AG09319 (cell line): ENCODE data around the gene GOT1.

Experiments used
- DNase-seq: peaks from one replicate; pipeline ENCODE4 v3.0.0-alpha.2; 2010; ENCODE audit warnings: low read depth; ENCODE audit errors: extremely low read depth
- CTCF ChIP-seq: IDR thresholded peaks from 2 replicates; pipeline ENCODE4 v1.5.1; 2011; ENCODE audit warnings: low read depth, mild to moderate bottlenecking, inconsistent platforms, low read length, moderate library complexity

Gene GOT1

GRCh38 chr10:99457813-99458212 lies 27.4 kb upstream of the GOT1 start:
- no peak for TF ChIP-seq CTCF
- DNase-seq: no peak

GRCh38 chr10:99456931-99457288 lies 26.5 kb upstream of the GOT1 start:
- DNase-seq: no peak
- no peak for TF ChIP-seq CTCF

GRCh38 chr10:99456207-99456930 lies 25.9 kb upstream of the GOT1 start:
- no peak for DNase-seq
- no peak for TF ChIP-seq CTCF

- no peak for TF ChIP-seq CTCF
- no peak for DNase-seq
These were observed 21.6 kb upstream of the GOT1 start for GRCh38 chr10:99451981-99452380.

GRCh38 chr10:99451499-99451788 lies 21.0 kb upstream of the GOT1 start:
- no peak for DNase-seq
- TF ChIP-seq CTCF: no peak

GRCh38 chr10:99450624-99451498 lies 20.4 kb upstream of the GOT1 start:
- TF ChIP-seq CTCF: no peak

GRCh38 chr10:99450156-99450555 lies 19.7 kb upstream of the GOT1 start:
- TF ChIP-seq CTCF: no peak
- DNase-seq: no peak

More at GRCh38 chr10:99450624-99451498, 20.4 kb upstream of the GOT1 start:
- DNase-seq: no peak
